Trophoblast cell (in vitro differentiated cells and primary cell): ENCODE data around the gene OSBPL3.

Experiments
- DNase-seq, 2 donors: peaks; one replicate each; pipeline ENCODE4 v3.0.0-alpha.2; 2016
- H2AFZ ChIP-seq: 2 replicates; pipeline ENCODE4 v1.6.1; 2013; ENCODE audit warnings: low read length, moderate library complexity, mild to moderate bottlenecking; ENCODE audit not compliant: insufficient read depth, poor library complexity
- H2AK5ac ChIP-seq: 2 replicates; pipeline ENCODE4 v1.6.1; 2013; ENCODE audit warnings: mild to moderate bottlenecking, low read length
- H2BK120ac ChIP-seq: 2 replicates; pipeline ENCODE4 v1.6.1; 2013; ENCODE audit warnings: low read length, mild to moderate bottlenecking, moderate library complexity; ENCODE audit not compliant: insufficient read depth, poor library complexity
- H2BK12ac ChIP-seq: 2 replicates; pipeline ENCODE4 v1.6.1; 2013; ENCODE audit warnings: mild to moderate bottlenecking, low read length, moderate library complexity
- H2BK5ac ChIP-seq: 2 replicates; pipeline ENCODE4 v1.6.1; 2013; ENCODE audit warnings: low read length, low read depth, moderate library complexity, mild to moderate bottlenecking; ENCODE audit not compliant: poor library complexity
- H3K14ac ChIP-seq: 2 replicates; pipeline ENCODE4 v1.6.1; 2013; ENCODE audit warnings: mild to moderate bottlenecking, low read length
- H3K18ac ChIP-seq: 2 replicates; pipeline ENCODE4 v1.6.1; 2013; ENCODE audit warnings: mild to moderate bottlenecking, low read length
- H3K23ac ChIP-seq: 2 replicates; pipeline ENCODE4 v1.6.1; 2013; ENCODE audit warnings: low read length
- H3K27ac ChIP-seq: 2 replicates; pipeline ENCODE4 v1.5.1; 2013; ENCODE audit warnings: low read depth, mild to moderate bottlenecking, inconsistent platforms, low read length, moderate library complexity
- H3K27me3 ChIP-seq: 2 replicates; pipeline ENCODE4 v1.6.1; 2013; ENCODE audit warnings: inconsistent platforms, mild to moderate bottlenecking, low read length, moderate library complexity; ENCODE audit not compliant: insufficient read depth
- H3K36me3 ChIP-seq, 2 experiments: 1 replicate in 1 of 2; 2 replicates in 1 of 2; pipeline ENCODE4 v1.6.1; 2013; ENCODE audit warnings: low read length in 2 of 2, mild to moderate bottlenecking in 2 of 2, moderate library complexity in 1 of 2; ENCODE audit not compliant: insufficient read depth in 2 of 2, control insufficient read depth in 1 of 2
- H3K4ac ChIP-seq: 2 replicates; pipeline ENCODE4 v1.6.1; 2013; ENCODE audit warnings: low read depth, mild to moderate bottlenecking, low read length, moderate library complexity
- H3K4me1 ChIP-seq, 2 experiments: 1 replicate in 1 of 2; 2 replicates in 1 of 2; pipeline ENCODE4 v1.6.1; 2013; ENCODE audit warnings: low read length in 2 of 2, mild to moderate bottlenecking in 2 of 2, moderate library complexity in 1 of 2; ENCODE audit not compliant: insufficient read depth in 2 of 2, control insufficient read depth in 1 of 2
- H3K4me2 ChIP-seq: 2 replicates; pipeline ENCODE4 v1.6.1; 2013; ENCODE audit warnings: inconsistent platforms, mild to moderate bottlenecking, low read length, moderate library complexity
- H3K4me3 ChIP-seq: 2 replicates; pipeline ENCODE4 v1.5.1; 2013; ENCODE audit warnings: mild to moderate bottlenecking, low read depth, low read length, inconsistent platforms
- H3K79me1 ChIP-seq: one replicate; pipeline ENCODE4 v1.6.1; 2013; ENCODE audit warnings: low read length
- H3K79me2 ChIP-seq: 2 replicates; pipeline ENCODE4 v1.6.1; 2013; ENCODE audit warnings: low read length, mild to moderate bottlenecking; ENCODE audit not compliant: control insufficient read depth, insufficient read depth, poor library complexity
- H3K9ac ChIP-seq: 2 replicates; pipeline ENCODE4 v1.6.1; 2013; ENCODE audit warnings: mild to moderate bottlenecking, low read length
- H3K9me3 ChIP-seq: 2 replicates; pipeline ENCODE4 v1.6.1; 2013; ENCODE audit warnings: low read depth, mild to moderate bottlenecking, control low read depth, inconsistent platforms, low read length; ENCODE audit not compliant: insufficient read depth
- H4K12ac ChIP-seq: 2 replicates; pipeline ENCODE4 v1.6.1; 2013; ENCODE audit warnings: low read depth, mild to moderate bottlenecking, low read length, moderate library complexity
- H4K8ac ChIP-seq: 2 replicates; pipeline ENCODE4 v1.6.1; 2013; ENCODE audit warnings: low read depth, mild to moderate bottlenecking, low read length, moderate library complexity
- H4K91ac ChIP-seq: one replicate; pipeline ENCODE4 v1.6.1; 2013; ENCODE audit warnings: low read depth, mild to moderate bottlenecking, low read length, moderate library complexity
- WGBS: extraction: QIAGEN DNeasy Blood & Tissue Kit; methylation state at CpG from one replicate; pipeline ENCODE4 v1.1.7; 2013; ENCODE audit warnings: missing lambda C conversion rate; ENCODE audit not compliant: insufficient read length, insufficient coverage; ENCODE audit errors: extremely low coverage; 5-methylcytosine and 5-hydroxymethylcytosine counted together

Gene OSBPL3

GRCh38 chr7:24827589-24827988 lies 152.4 kb downstream of the OSBPL3 start:
- Histone ChIP-seq H4K91ac (no peak overlapping the region), H4K8ac (no peak overlapping the region), H2AK5ac (no peak overlapping the region), H3K18ac (no peak overlapping the region), H2AFZ (no peak overlapping the region), H3K9ac (no peak overlapping the region), H3K27me3 (no peaks in the 10 kb centered on the region), H3K4me1 (peaks cover 4 to 7% of the 10 kb centered on the region in 2 experiments), H3K27ac (no peak overlapping the region), H3K36me3 (peaks cover 0 to 2% of the 10 kb centered on the region in 2 experiments), H2BK120ac (no peak overlapping the region), H3K79me1 (no peaks in the 10 kb centered on the region), H2BK5ac (no peak overlapping the region), H3K14ac (no peak overlapping the region), H3K4ac (no peak overlapping the region), H3K79me2 (no peaks in the 10 kb centered on the region), H3K23ac (no peak overlapping the region), H4K12ac (no peak overlapping the region), H3K9me3 (no peaks in the 10 kb centered on the region), H3K4me3 (no peak overlapping the region), H3K4me2 (no peak overlapping the region), H2BK12ac (no peak overlapping the region)
- no CpG with 5 or more reads among the region's 1 CpG for WGBS
- DNase-seq = peak; percentile 59 to 61

DNA sequence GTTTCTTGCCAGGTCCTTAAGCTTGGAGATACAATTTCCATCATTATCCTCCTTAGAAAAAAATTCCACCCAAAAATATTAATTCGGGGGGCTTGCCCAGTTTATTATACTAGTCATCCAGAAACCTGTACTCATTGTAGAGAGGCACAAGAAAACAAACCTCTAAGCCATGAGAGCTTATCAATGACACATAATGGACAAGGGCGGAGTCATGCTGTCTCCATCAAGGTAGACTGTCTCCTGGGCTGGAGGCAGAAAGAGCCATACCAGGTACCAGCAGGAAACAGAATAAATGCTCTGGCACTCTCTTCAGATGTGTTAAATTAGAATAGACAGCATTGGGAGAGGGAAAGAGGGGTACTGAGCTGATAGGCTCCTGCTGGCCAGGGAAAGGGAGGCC lies 153.0 kb downstream of the OSBPL3 start:
- Histone ChIP-seq H4K8ac (no peak overlapping the region), H4K91ac (no peak overlapping the region), H3K36me3 (peaks cover 0 to 2% of the 10 kb centered on the region in 2 experiments), H3K27ac (no peak overlapping the region), H3K9me3 (no peaks in the 10 kb centered on the region), H3K4ac (no peak overlapping the region), H4K12ac (no peak overlapping the region), H3K9ac (no peak overlapping the region), H3K4me3 (no peak overlapping the region), H3K14ac (no peak overlapping the region), H2BK120ac (no peak overlapping the region), H3K79me1 (no peaks in the 10 kb centered on the region), H2BK5ac (no peak overlapping the region), H2AK5ac (no peak overlapping the region), H3K18ac (no peak overlapping the region), H2AFZ (no peak overlapping the region), H3K4me2 (no peak overlapping the region), H2BK12ac (no peak overlapping the region), H3K4me1 (peaks cover 4 to 7% of the 10 kb centered on the region in 2 experiments), H3K27me3 (no peaks in the 10 kb centered on the region), H3K23ac (no peak overlapping the region), H3K79me2 (no peaks in the 10 kb centered on the region)
- peak; percentile 22 to 27 for DNase-seq
- WGBS = no CpG with 5 or more reads among the region's 2 CpGs

DNA sequence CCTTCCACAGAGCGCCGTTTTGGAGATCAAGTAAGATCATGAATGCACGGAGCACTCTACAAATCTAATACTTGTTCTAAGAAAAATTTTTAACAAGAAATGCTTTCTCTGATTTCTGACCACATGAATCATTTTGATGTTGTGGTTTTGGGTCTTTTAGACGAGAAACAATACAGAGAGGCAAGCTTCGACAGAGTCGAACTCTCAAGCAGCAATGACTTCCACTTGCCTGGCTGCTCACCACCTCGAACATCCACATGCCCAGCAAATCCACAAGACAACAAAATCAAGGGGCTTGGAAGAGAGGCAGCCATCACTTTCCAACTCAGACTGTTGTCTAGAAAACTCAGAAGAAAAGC lies 153.3 kb downstream of the OSBPL3 start:
- no peak overlapping the region for H3K4ac ChIP-seq
- DNase-seq = no peak
- H2AFZ ChIP-seq = no peak overlapping the region
- H3K9me3 ChIP-seq = no peaks in the 10 kb centered on the region
- no peak overlapping the region for H4K12ac ChIP-seq
- no peak overlapping the region for H2BK120ac ChIP-seq
- WGBS = no CpG with 5 or more reads among the region's 7 CpGs
- H3K27me3 ChIP-seq = no peaks in the 10 kb centered on the region
- no peak overlapping the region for H2BK5ac ChIP-seq
- no peak overlapping the region for H3K23ac ChIP-seq
- H2AK5ac ChIP-seq = no peak overlapping the region
- H3K36me3 ChIP-seq = peaks cover 0 to 2% of the 10 kb centered on the region in 2 experiments
- H3K4me2 ChIP-seq = no peak overlapping the region
- peaks cover 4 to 7% of the 10 kb centered on the region in 2 experiments for H3K4me1 ChIP-seq
- no peak overlapping the region for H3K9ac ChIP-seq
- H3K79me2 ChIP-seq = no peaks in the 10 kb centered on the region
- H2BK12ac ChIP-seq = no peak overlapping the region
- no peaks in the 10 kb centered on the region for H3K79me1 ChIP-seq
- H4K8ac ChIP-seq = no peak overlapping the region
- no peak overlapping the region for H3K14ac ChIP-seq
- H4K91ac ChIP-seq = peak overlapping the region; percentile 42
- no peak overlapping the region for H3K18ac ChIP-seq
- no peak overlapping the region for H3K27ac ChIP-seq
- no peak overlapping the region for H3K4me3 ChIP-seq

GRCh38 chr7:24825931-24826661 lies 153.9 kb downstream of the OSBPL3 start:
- Histone ChIP-seq H2BK12ac (no peak overlapping the region), H3K27ac (no peak overlapping the region), H3K79me2 (no peaks in the 10 kb centered on the region), H3K4ac (no peak overlapping the region), H2AFZ (no peak overlapping the region), H3K14ac (no peak overlapping the region), H4K91ac (peak overlapping the region; percentile 42), H3K4me3 (no peak overlapping the region), H3K9ac (no peak overlapping the region), H2BK120ac (no peak overlapping the region), H2BK5ac (no peak overlapping the region), H4K12ac (peak overlapping the region; percentile 5), H3K4me2 (no peak overlapping the region), H4K8ac (no peak overlapping the region), H3K27me3 (no peaks in the 10 kb centered on the region), H2AK5ac (no peak overlapping the region), H3K9me3 (no peaks in the 10 kb centered on the region), H3K4me1 (peaks cover 7% of the 10 kb centered on the region in 2 experiments), H3K18ac (peak overlapping the region; percentile 8), H3K23ac (no peak overlapping the region), H3K36me3 (peaks cover 0 to 2% of the 10 kb centered on the region in 2 experiments), H3K79me1 (no peaks in the 10 kb centered on the region)
- DNase-seq = peak; percentile 36 to 66
- no CpG with 5 or more reads among the region's 6 CpGs for WGBS
